Fibroblast of skin of scalp (primary cell): ENCODE results near the gene AP3D1.

ENCODE experiments used
- DNase-seq: peaks from one replicate; pipeline ENCODE4 v3.0.0-alpha.2; 2013

The AP3D1 gene

DNA sequence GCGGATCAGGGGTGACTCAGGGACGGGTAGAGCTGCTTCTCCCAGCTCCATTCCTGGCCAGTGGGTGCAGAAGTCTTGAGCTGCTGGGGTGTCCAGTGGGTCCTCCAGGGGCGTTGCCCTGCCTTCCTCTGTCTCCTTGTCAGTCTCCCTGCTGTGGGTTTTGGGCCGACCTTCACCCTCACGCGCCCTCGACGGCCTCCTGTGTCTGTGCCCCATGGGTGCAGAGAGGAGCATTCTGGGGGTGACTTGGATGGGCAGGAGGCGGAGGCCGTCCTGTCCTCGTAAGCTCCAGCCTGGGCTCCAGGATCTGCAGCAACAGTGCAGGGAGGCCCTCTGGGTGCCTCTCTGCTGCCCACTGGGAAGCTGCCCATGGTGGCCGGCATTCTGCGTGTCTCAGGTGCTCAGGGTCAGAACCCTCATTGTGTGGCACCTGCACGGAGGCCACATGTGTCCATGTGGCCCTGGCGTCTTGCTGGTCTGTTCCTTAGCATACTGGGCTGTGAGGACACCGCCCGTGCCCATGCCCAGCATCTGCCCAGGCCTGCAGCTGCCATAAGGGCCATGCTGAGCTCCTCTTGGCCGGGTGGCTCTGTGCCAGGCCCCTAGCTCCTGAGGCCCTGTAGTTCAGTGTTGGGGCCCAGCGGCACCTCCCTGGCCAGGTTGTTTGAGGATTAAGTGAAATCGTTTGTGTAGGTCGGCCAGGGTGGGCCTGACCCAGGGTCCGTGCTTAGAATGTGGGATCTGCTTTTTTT lies 29.7 kb upstream of the AP3D1 start:
- DNase-seq = no peak

DNA sequence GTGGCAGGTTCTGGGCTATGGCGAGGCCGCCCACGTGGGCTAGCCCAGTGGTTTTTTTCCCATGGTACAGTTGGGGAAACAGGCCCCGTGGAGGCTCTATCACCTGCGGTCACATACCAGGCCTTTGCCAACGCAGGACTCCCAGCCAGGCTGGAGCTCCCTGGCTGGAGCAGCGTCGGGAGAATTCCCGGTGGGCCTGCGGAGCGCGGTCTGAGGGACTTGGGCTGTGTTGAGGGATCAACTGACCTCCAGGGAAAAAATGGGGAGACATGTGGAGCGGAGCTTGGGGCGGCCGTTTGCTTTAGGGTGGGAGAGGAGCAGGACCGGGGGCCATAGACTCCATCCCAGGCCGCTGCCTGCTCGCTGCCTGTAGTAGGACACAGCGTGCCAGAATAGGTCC lies 28.7 kb upstream of the AP3D1 start:
- DNase-seq = no peak

DNA sequence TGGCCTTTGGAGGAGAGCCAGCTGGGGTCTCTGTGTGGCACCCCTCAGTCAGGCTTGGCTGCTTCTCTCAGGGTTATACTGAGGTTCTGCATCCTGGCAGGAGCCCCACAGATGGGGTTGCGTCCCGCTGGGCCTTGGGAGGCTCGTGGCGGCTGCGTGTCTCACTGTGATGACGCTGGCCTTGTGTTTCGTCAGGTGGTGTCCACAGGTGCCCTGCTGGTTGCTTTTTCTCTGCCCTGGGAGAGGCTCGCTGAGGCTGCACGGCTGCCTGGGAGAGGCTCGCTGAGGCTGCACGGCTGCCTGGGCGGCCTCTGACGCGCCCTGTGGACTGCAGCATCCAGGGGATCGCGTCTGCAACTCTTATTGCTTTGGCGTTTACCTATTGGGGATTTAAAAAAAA lies 27.7 kb upstream of the AP3D1 start:
- DNase-seq = no peak

DNA sequence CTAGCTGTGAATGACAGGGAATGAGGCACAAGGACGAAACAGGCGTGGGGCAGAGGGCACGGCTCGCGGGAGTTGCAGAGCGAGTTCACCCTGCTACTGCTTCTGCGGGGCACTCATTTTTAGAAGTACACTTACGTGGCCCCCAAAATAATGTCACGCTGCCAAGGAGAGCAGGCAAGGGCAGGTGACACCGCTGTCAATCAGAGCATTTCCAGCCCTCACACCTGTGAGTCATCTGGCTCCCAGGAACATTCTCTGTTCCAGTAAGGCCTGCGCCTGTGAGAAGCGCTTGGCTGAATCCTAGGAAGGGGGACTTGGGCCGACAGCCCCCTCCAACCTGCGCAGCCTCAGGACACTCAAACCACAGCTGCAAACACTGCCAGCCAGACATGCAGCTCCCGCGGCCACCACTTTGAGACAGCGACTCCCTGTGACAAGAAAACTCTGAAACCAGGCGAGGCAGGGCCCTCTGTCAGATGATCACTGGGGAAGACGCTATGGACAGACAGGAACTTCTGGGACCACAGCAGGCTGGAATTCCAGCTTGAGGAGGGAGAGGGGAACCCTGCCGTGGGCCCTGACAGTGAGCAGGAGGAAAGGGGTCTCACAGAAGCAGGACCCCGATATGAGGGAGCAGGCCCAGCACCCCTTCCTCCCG lies 25.1 kb upstream of the AP3D1 start:
- DNase-seq = no peak

DNA sequence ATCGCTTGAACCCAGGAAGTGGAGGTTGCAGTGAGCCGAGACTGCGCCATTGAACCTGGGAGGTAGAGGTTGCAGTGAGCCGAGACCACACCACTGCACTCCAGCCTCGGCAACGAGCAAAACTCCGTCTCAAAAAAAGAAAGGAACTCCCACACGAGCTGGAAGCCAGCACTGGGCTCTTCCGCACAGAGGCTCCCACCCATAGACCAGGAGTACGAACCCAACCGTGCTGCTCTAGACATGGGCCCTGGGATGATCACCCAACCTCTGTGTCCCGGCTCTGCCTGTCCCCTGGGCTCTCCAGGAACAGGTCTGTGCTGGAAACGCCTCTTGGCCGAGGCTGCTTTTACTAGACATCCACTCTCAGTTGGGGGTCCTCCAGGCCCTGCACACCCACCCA lies 24.4 kb upstream of the AP3D1 start:
- DNase-seq = no peak

DNA sequence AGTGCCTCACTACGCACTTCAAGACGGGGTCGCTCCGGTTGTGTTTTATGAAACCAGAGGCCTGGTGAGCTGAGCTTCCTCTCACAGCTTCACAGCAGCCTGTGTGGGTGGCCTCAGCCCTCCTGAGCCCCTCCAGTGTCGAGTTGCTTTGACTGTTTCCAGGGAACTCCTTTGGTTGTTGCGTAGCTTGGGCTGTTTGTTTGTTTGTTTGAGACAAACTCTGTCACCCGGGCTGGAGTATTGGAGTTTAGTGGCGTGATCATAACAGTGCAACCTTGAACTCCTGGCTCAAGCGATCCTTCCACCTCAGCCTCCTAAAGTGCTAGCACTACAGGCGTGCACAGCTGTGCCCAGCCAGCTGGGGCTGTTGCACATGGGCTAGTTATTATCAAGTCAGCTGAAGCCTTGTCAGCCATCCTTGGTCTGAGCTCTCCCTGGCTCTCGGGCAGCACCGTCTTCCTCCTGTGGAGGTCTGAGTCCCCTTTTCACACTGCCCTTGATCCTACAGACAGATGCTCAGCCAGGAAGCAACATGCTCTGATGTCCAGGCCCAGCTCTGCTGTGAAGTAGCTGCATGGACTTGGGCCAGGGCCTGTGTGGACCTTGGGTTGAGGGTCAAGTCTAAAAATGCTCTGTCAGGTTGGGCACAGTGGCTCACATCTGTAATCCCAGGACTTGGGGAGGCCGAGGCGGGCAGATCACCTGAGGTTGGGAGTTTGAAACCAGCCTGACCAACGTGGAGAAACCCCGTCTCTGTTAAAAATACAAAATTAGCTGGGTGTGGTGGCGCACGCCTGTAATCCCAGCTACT lies 22.6 kb upstream of the AP3D1 start:
- no peak for DNase-seq

DNA sequence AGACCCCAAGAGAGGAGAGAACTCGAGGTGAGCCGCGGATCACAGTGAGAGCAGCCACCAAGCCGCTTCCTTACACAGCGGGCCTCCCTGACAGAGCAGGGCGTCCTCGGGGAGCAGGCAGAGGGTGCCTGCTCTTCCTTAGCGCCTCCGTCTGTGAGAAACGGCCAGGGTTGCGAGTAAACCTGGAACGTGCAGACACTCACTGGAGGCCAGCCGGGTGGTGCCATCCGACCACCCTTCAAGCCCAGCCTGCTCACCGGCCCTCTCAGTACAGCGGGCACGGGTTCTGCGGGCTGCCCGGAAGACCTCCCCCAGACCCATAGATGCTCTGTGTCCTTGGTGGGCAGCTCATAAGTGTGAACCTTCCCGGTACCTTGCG lies 22.0 kb upstream of the AP3D1 start:
- no peak for DNase-seq

DNA sequence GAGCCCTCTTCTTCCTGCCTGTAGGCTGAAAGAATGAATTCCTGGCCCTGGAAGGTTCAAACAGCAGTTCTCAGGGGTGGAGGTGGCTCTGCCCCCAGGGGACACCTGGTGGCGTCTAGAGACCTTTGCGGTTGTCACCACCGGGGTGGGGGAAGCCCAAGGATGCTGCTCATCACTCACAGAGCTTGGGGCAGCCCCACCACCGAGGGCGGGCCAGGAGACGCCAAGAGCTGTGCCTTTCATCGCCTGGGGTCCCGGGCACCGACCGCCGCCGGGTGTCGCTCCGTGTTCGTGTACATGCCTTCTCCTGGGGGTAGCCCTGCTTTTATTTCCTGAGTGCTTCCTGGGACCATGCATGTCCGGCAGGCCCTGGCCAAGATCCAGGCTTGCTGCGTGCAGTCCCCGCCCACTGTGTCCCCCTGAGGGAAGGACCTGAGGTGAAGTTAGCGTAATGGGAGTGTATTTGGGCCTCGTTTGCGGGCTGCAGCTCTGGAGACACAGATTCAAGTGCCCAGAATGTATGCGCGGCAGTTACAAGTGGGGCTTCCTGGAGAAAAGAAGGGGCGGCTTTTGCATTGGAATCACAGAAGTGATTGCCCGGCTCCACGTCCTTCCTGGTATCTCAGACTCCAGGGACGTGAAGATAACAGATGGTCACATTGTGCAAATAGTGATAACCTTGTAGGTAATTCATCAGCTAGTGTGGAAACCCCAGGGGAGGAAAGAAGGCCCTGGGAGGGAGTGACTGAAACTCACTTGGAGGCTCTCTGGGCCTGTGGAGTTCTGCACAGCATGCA lies 20.2 kb upstream of the AP3D1 start:
- no peak for DNase-seq

DNA sequence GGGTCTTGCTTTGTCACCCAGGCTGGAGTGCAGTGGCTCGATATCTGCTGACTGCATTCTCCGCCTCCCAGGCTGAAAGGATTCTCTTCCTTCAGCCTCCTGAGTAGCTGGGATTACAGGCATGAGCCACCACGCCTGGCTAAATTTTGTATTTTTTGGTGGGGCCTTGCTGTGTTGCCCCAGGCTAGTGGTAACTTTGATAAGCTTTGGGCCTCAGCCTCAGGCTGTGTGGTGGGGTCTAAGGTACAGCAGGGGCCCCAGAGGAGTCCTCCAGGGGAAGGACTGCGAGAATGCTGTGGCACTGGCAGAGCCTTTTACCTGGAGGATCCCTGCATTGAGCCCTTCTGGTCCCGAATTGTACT lies 19.6 kb upstream of the AP3D1 start:
- DNase-seq = no peak

DNA sequence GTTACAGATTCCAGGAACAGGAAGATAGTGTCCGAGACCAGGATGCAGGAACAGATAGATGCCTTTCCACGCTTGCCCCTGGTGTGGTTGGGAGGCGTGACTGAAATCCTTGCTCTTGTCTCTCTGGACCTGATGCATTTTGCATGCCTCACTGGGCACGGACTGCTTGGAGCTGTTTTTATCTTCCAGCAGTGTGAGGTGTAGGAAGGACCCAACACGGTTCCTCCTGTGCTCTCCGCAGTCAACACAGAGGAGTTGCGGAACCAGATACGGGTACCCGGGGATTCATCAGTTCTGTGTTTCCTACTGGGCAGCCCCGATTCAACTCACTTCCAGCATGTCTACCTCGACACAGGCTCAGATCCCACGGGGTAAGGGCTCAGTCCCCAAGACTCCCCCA lies 18.9 kb upstream of the AP3D1 start:
- DNase-seq = no peak

DNA sequence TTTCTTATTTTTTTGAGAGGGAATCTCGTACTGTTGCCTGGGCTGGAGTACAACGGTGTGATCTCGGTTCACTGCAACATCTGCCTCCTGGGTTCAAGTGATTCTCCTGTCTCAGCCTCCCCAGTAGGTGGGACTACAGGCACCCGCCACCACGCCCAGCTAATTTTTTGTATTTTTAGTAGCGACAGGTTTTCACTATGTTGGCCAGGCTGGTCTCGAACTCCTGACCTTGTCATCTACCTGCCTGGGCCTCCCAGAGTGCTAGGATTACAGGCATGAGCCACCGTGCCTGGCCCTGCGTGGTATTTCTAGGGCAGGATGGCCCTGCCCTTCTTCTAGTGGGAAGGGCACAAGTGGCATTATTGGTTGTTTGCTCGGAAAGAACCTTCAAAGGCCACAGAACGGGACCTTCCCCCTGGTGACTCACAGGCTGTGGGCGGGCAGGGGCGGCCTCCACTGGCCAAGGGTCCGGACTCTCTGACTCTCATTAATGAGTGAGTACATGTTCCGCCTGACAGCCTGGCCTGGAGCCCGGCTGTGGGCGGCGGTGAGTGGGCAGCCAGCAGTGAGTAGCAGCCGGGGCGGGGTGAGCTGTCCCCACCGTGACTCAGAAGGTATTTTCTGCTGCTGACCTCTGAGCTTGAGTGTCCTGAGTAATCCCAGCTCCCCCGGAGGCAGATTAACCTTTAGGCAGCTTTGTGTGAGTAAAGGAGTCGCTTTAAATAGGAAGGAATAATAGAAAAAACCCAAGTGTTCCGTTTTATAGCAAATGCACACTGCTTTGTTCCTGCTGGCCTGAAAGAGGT lies 17.5 kb upstream of the AP3D1 start:
- DNase-seq = peak; percentile 96

DNA sequence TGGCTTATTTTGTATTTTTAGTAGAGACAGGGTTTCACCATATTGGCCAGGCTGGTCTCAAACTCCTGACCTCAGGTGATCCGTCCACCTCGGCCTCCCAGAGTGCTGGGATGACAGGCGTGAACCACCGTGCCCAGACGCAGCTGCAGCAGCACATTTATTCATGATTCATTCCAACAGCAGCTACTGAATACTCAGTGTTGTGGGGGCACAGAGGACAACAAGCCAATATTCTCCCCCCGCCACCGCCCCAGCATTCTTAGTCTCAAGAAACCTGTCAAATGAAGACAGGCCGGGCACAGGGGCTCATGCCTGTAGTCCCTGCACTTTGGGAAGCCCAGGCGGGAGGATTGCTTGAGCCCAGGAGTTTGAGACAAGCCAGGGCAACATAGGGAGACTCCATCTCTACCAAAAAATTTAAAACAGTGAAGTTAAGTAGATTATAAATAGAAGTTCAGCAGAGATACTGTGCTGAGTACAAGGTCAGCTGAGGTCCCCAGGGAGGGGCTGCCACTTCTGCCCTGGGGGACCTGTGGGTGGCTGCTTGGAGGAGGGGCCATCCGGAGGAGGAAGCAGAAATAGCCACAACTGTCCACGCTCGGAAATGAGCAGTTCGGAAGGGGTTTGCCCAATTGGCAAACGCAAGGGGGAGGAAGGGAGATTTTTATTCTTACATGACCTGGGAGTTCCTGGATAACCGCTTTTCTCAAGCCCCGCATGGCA lies 16.7 kb upstream of the AP3D1 start:
- no peak for DNase-seq

DNA sequence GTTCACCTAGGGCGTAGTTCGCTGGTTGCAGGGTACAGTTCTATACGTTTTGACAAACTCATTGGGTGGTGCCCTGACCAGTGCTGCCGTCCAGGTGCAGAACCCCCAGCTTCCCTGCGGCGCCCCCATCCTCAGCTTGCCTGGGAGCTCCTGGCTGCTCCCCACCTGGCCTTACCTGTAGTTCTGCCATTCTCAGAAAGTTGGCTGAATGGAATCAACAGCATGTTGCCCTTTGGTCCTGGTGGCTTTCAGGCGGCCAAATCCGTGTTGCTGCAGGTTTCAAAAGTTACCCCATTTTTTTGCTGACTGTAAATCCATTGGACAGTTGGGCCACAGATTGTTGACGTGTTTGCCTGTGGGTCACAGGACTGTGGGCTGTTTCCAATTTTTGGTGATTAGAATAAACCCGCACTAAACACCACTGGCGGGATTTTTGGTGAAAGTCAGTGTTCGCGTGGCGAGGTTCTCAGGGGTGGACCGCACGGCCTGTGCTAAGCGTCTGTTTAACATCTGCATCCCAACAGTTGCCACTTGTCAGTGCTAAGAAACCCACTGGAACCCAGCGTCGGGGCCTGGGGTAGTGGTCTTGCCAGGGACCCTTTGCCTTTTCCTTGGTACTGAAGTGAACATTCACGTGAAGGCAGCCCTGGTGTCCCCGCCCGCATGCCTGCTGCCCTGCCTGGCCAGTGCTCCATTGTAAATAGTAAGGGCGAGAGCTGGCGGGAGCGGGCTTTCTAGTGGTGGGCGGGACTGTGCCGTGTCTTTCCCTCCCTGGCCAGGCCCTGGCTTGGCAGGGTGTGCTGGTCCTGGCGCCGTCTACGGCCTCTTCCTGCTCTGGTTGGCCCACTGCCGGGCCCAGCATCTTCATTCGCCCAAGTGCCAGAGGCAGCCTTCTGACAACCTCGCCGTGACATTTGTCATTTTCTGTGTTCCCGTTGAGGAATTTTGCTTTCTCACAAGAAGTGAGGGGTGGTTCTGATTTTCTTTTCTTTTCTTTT lies 15.7 kb upstream of the AP3D1 start:
- peak; percentile 45 for DNase-seq

DNA sequence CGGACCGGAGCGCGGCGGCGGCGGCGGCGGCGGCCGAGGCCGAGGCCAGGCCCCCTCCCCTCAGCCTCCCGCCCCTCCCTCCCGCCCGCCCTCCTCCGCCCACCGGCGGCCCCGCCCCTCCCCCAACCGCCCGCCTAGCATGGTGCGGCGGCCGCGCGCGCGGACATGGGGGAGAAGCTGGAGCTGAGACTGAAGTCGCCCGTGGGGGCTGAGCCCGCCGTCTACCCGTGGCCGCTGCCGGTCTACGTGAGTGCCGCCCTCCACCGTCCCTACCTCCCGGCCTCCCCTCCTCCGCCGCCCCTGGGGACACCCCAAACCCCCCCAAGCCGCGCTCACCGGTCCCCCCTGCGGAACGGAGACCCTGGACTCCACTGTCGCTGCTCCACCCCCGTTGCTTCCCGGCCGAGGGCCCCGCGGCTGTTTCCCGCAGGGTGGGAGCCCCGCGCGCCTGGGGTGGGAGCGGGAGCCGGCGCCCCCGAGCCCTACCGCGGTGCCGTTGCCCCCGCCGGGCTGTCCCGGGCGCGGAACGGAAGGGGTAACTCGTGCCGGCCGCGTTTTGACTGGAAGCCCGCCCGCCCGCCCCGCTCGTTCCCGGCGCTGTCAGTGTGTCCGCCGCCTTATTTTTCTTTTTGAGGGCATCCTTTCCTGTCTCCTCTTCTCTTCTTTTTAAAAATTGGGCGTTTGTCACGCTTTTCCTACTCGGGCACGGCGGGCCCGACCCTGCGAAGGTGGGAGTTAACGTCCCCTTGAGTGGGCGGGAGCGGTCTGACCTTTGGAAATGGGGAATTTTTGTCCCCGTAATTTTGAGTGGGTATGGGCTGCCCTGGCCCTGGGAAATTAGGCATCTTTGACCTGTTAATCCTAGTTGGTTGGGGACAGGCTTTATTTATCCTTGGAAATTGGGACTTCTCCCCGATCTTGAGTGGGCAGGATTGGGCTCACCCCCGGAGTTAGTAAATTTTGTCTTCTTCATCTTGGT lies 12.9 kb upstream of the AP3D1 start:
- DNase-seq = no peak

DNA sequence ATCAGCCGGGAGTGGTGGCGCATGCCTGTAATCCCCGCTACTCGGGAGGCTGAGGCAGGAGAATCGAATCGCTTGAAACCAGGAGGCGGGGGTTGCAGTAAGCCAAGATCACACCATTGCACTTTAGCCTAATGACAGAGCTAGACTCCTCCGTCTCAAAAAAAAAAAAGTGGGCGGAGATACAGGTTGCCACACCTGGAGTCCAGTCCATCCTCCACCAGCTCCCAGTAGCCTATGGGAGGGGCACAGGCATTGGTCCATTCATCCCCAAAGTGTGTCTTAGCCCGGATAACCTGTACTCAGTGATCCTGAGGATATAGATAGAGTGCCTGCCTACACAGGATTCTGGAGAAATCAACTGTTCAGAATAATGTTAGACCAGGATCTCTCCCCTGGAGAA lies 9.0 kb upstream of the AP3D1 start:
- DNase-seq = no peak

DNA sequence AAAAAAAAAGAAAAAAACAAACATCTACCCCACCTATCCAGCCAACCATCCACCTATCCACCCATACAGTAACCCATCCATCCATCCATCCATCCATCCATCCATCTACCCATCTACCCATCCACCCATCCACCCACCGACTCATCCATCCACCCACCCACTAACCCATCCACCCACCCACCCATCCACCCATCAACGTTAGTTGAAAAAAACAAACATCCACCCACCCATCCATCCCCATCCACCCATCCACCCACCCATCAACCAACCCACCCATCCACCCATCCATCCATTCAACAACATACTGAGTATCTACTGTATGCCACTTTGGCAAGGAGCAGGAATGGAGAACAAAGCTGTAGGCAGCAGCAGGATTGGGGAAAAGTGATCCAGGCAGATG lies 6.1 kb upstream of the AP3D1 start:
- no peak for DNase-seq

DNA sequence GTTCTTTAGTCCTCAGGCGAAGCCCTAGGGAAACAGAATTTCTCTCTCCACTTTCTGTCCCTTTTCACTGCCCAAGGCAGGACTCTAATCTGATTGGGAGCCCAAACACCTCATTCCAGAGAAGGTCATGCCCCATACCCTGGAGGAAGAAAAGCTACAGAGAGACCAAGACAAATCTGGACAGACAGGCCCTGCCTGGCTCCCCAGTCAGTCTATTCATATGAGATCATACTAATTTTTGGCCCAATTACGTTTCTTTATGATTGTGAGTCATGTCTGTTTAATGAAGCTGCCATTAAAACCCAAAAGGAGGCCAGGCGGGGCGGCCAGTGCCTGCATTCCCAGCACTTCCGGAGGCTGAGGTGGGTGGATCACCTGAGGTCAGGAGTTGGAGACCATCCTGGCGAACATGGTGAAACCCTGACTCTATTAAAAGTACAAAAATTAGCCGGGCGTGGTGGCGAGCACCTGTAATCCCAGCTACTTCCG lies 3.3 kb upstream of the AP3D1 start:
- DNase-seq = no peak

DNA sequence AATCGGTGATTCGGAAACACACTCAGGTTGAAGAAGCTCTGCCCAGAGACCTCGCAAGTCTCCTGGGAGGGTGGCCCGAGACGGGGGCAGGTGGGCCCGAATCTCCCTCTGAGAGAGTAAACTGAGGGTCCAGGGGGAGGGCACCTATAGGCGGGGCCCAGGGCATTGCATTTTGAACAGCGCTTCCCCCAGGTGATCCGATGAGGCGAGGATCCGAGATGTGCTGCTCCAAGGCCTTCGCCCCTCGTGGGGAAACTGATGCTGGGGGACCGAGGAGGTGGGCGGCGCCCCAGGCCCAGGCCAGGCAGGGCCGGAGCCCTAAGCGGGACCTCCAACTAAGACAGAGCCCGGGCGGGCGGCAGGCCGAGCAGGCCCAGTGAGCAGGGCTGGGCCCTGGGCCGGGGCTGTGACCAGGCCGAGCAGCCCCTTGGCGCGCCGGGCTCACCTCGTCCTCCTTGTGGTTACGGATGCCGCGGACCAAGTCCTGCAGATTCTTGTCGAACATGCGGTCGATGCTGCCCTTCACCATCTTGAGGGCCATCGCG lies 500 bp downstream of the AP3D1 start:
- no peak for DNase-seq
